Liver (tissue), 9 donors: ENCODE results near the gene MYL6. TPM values are rescaled to one million over a fixed set of nuclear protein-coding genes. Genes with fewer than 3 reads are reported as not detected.

ENCODE experiments used
- DNase-seq: peaks from one replicate; pipeline ENCODE4 v3.0.0-alpha.2; 2017; ENCODE audit warnings: low spot score
- H3K27ac ChIP-seq, 2 donors: one replicate each; pipeline ENCODE4 v1.7.0; 2013; ENCODE audit warnings: inconsistent platforms in 2 of 2, low read length in 2 of 2, control low read depth in 1 of 2, low read depth in 1 of 2, mild to moderate bottlenecking in 1 of 2
- H3K27me3 ChIP-seq, 4 donors: one replicate each; pipeline versions ENCODE4 v1.6.1 to v1.7.0; 2013; ENCODE audit warnings: low read length in 3 of 4, inconsistent platforms in 1 of 4, mild to moderate bottlenecking in 1 of 4, moderate library complexity in 1 of 4; ENCODE audit not compliant: control insufficient read depth in 4 of 4, insufficient read depth in 4 of 4
- H3K36me3 ChIP-seq, 4 donors: one replicate each; pipeline versions ENCODE4 v1.6.1 to v1.7.0; 2013; ENCODE audit warnings: low read length in 3 of 4, mild to moderate bottlenecking in 3 of 4, low read depth in 1 of 4, moderate library complexity in 1 of 4; ENCODE audit not compliant: control insufficient read depth in 4 of 4, insufficient read depth in 3 of 4
- H3K4me1 ChIP-seq, 4 donors: one replicate each; pipeline versions ENCODE4 v1.6.1 to v1.7.0; 2013; ENCODE audit warnings: low read length in 3 of 4, mild to moderate bottlenecking in 3 of 4, moderate library complexity in 1 of 4; ENCODE audit not compliant: control insufficient read depth in 4 of 4, insufficient read depth in 4 of 4
- H3K4me3 ChIP-seq, 3 donors: one replicate each; pipeline versions ENCODE4 v1.6.1 to v1.7.0; 2013; ENCODE audit warnings: low read length in 3 of 3, control low read depth in 1 of 3, low read depth in 1 of 3, mild to moderate bottlenecking in 1 of 3
- H3K9ac ChIP-seq, 2 donors: one replicate each; pipeline ENCODE4 v1.7.0; 2013; ENCODE audit warnings: low read length in 2 of 2, mild to moderate bottlenecking in 2 of 2, moderate library complexity in 2 of 2, control low read depth in 1 of 2, low read depth in 1 of 2
- H3K9me3 ChIP-seq, 4 donors: one replicate each; pipeline versions ENCODE4 v1.6.1 to v1.7.0; 2013; ENCODE audit warnings: low read length in 3 of 4; ENCODE audit not compliant: control insufficient read depth in 4 of 4
- ATF3 ChIP-seq: IDR thresholded peaks from 2 replicates; pipeline ENCODE4 v1.6.1; 2016; ENCODE audit warnings: antibody characterized with exemption
- CTCF ChIP-seq: fragments of 150-350 bp; IDR thresholded peaks from 2 replicates; pipeline ENCODE4 v1.5.1; 2017; ENCODE audit warnings: improper control_type of control experiment, low read depth, low read length; ENCODE audit not compliant: missing input control
- EGR1 ChIP-seq, 2 donors: IDR thresholded peaks; 2 replicates each; pipeline ENCODE4 v1.6.1; 2016 to 2018; ENCODE audit warnings: antibody characterized with exemption in 2 of 2, low read depth in 2 of 2
- FOXA1 ChIP-seq: IDR thresholded peaks from 2 replicates; pipeline ENCODE4 v1.6.1; 2016; ENCODE audit warnings: antibody characterized with exemption
- FOXA2 ChIP-seq: IDR thresholded peaks from 2 replicates; pipeline ENCODE4 v1.6.1; 2016; ENCODE audit warnings: antibody characterized with exemption
- GABPA ChIP-seq, 2 donors: IDR thresholded peaks in 1 of 2; conservative IDR thresholded peaks in 1 of 2; 2 replicates each; pipeline ENCODE4 v1.6.1; 2016; ENCODE audit warnings: antibody characterized with exemption in 2 of 2, mild to moderate bottlenecking in 1 of 2, moderate library complexity in 1 of 2
- HNF4A ChIP-seq, 2 donors: conservative IDR thresholded peaks; 2 replicates each; pipeline ENCODE4 v1.6.1; 2016; ENCODE audit warnings: antibody characterized with exemption in 2 of 2, mild to moderate bottlenecking in 2 of 2
- HNF4G ChIP-seq: IDR thresholded peaks from 2 replicates; pipeline ENCODE4 v1.6.1; 2016; ENCODE audit warnings: antibody characterized with exemption
- JUND ChIP-seq, 2 donors: IDR thresholded peaks; 2 replicates each; pipeline ENCODE4 v1.6.1; 2016; ENCODE audit warnings: antibody characterized with exemption in 2 of 2
- MAX ChIP-seq: IDR thresholded peaks from 2 replicates; pipeline ENCODE4 v1.6.1; 2016; ENCODE audit warnings: antibody characterized with exemption
- NR2F2 ChIP-seq: IDR thresholded peaks from 2 replicates; pipeline ENCODE4 v1.6.1; 2016; ENCODE audit warnings: antibody characterized with exemption
- RAD21 ChIP-seq, 2 donors: IDR thresholded peaks; 2 replicates each; pipeline ENCODE4 v1.6.1; 2016; ENCODE audit warnings: antibody characterized with exemption in 2 of 2, mild to moderate bottlenecking in 2 of 2
- REST ChIP-seq: IDR thresholded peaks from 2 replicates; pipeline ENCODE4 v1.6.1; 2016; ENCODE audit warnings: antibody characterized with exemption, mild to moderate bottlenecking
- RXRA ChIP-seq, 2 donors: IDR thresholded peaks; 2 replicates each; pipeline ENCODE4 v1.6.1; 2017 to 2018; ENCODE audit warnings: antibody characterized with exemption in 2 of 2, mild to moderate bottlenecking in 1 of 2
- SP1 ChIP-seq: IDR thresholded peaks from 2 replicates; pipeline ENCODE4 v1.6.1; 2018; ENCODE audit warnings: antibody characterized with exemption, mild to moderate bottlenecking
- TAF1 ChIP-seq: conservative IDR thresholded peaks from 2 replicates; pipeline ENCODE4 v1.6.1; 2016; ENCODE audit warnings: antibody characterized with exemption, mild to moderate bottlenecking
- YY1 ChIP-seq: IDR thresholded peaks from 2 replicates; pipeline ENCODE4 v1.6.1; 2016; ENCODE audit warnings: antibody characterized with exemption, mild to moderate bottlenecking
- ZBTB33 ChIP-seq: IDR thresholded peaks from 2 replicates; pipeline ENCODE4 v1.6.1; 2016; ENCODE audit warnings: antibody characterized with exemption
- WGBS: extraction: QIAGEN DNeasy Blood & Tissue Kit; methylation state at CpG from one replicate; pipeline ENCODE4 v1.1.7; 2013; 5-methylcytosine and 5-hydroxymethylcytosine counted together
- polyA plus RNA-seq, 2 donors: library from polyadenylated mRNA; stranded (reverse) in 1 of 2; unstranded in 1 of 2; fragments of 200-250 nt in 1 of 2; fragments of >200 nt in 1 of 2; fragmentation: Nextera tagmentation in 1 of 2; extraction: Ambion mirVana in 1 of 2; gene quantifications; one replicate each; pipeline versions ENCODE4 v1.2.1 to v1.2.3, GENCODE V29; 2013 to 2015
- total RNA-seq, 2 donors: library from RNA; depleted of rRNA; stranded (reverse); fragments of >200 nt; gene quantifications; one replicate each; pipeline ENCODE4 v1.2.3, GENCODE V29; 2014
- donor health status: healthy.
- donor health status: healthy.
- donor health status: healthy.
- donor health status: healthy.
- donor health status: healthy.

Gene MYL6
- total and polyA plus RNA-seq, 4 donors = 298 to 975 (median 624) TPM

- DNase-seq = no peak
- no peak overlapping the region for H3K9ac ChIP-seq
- WGBS = 35% methylated on average over 2 of the region's 2 CpGs
- no peaks in the 10 kb centered on the region for H3K27me3 ChIP-seq
- no peak overlapping the region for H3K4me3 ChIP-seq
- TF ChIP-seq TAF1 = no peak
- TF ChIP-seq FOXA2 = peak; percentile 64
- peak in 1 of 2 donors; percentile 23 for TF ChIP-seq JUND (IDR thresholded peaks at IDR 0.05)
- no peak for TF ChIP-seq ATF3
- no peak for TF ChIP-seq CTCF
- peak; percentile 81 for TF ChIP-seq SP1
- TF ChIP-seq ZBTB33 = peak; percentile 27
- no peak for TF ChIP-seq FOXA1
- TF ChIP-seq GABPA (IDR thresholded peaks at IDR 0.05 in 1 of 2, conservative IDR thresholded peaks at IDR 0.05 in 1 of 2) = no peak
- TF ChIP-seq HNF4A (conservative IDR thresholded peaks at IDR 0.05) = peak; percentile 39 to 44
- TF ChIP-seq MAX = peak; percentile 43
- TF ChIP-seq YY1 = peak; percentile 21
- TF ChIP-seq RXRA (IDR thresholded peaks at IDR 0.05) = peak; percentile 87 to 90
- TF ChIP-seq RAD21 (IDR thresholded peaks at IDR 0.05) = peak in 1 of 2 donors; percentile 33
- no peak for TF ChIP-seq HNF4G
- no peak for TF ChIP-seq REST
- no peak for TF ChIP-seq EGR1 (IDR thresholded peaks at IDR 0.05; ENCODE audit: low read depth in 2 of 2)
- TF ChIP-seq NR2F2 = no peak
- peak overlapping the region; percentile 71 to 89 for H3K27ac ChIP-seq
- H3K4me1 ChIP-seq = peaks cover 34 to 77% (median 65%) of the 10 kb centered on the region in 4 donors
- no peaks in the 10 kb centered on the region for H3K36me3 ChIP-seq
- no peaks in the 10 kb centered on the region for H3K9me3 ChIP-seq
These were observed 35.5 kb upstream of the MYL6 start for GRCh38 chr12:56122637-56123036.
